Sigmoid colon (tissue), 7 donors: ENCODE measurements around the gene CCDC137. TPM values are rescaled to one million over a fixed set of nuclear protein-coding genes. Genes with fewer than 3 reads are reported as not detected.

Experiments used
- DNase-seq: peaks from one replicate; pipeline ENCODE4 v3.0.0-alpha.2; 2019
- H3K27ac ChIP-seq, 4 donors: fragments of 200-600 bp; sonication (generic); one replicate each; pipeline ENCODE4 v1.5.1; 2016 to 2019; ENCODE audit warnings: mild to moderate bottlenecking in 1 of 4
- H3K27me3 ChIP-seq, 3 donors: fragments of 200-600 bp; sonication (generic); one replicate each; pipeline ENCODE4 v1.5.1; 2019; ENCODE audit warnings: mild to moderate bottlenecking in 1 of 3
- H3K36me3 ChIP-seq, 4 donors: fragments of 200-600 bp; sonication (generic); one replicate each; pipeline ENCODE4 v1.5.1; 2016 to 2019
- H3K4me1 ChIP-seq, 4 donors: fragments of 200-600 bp; sonication (generic); one replicate each; pipeline ENCODE4 v1.5.1; 2017 to 2019
- H3K4me3 ChIP-seq, 4 donors: fragments of 200-600 bp; sonication (generic); one replicate each; pipeline ENCODE4 v1.5.1; 2017 to 2019; ENCODE audit warnings: mild to moderate bottlenecking in 2 of 4, moderate library complexity in 1 of 4
- H3K9me3 ChIP-seq, 4 donors: fragments of 200-600 bp in 3 of 4; sonication (generic) in 3 of 4; one replicate each; pipeline versions ENCODE4 v1.5.1 to v1.6.1; 2013 to 2019
- EP300 ChIP-seq, 4 donors: sonication (generic); formaldehyde crosslinking; IDR thresholded peaks; one replicate each; pipeline ENCODE4 v1.6.1; 2017; ENCODE audit warnings: antibody characterized with exemption in 4 of 4
- POLR2A ChIP-seq, 2 donors: fragments of 450-650 bp; IDR thresholded peaks; one replicate each; pipeline ENCODE4 v1.6.1; 2016; ENCODE audit warnings: antibody characterized with exemption in 2 of 2, mild to moderate bottlenecking in 2 of 2, moderate library complexity in 2 of 2
- POLR2AphosphoS5 ChIP-seq, 4 donors: sonication (generic); formaldehyde crosslinking; IDR thresholded peaks; one replicate each; pipeline ENCODE4 v1.6.1; 2017; ENCODE audit warnings: antibody characterized with exemption in 4 of 4
- WGBS, 2 donors: extraction: QIAGEN DNeasy Blood & Tissue Kit; methylation state at CpG; one replicate each; pipeline ENCODE4 v1.1.7; 2013; 5-methylcytosine and 5-hydroxymethylcytosine counted together
- intact Hi-C: fragments of 100-400 bp; cut with DNase I; formaldehyde crosslinking; loops from one replicate; pipeline ENCODE4 v1.15.1; 2023
- polyA plus RNA-seq, 3 donors: library from polyadenylated mRNA; stranded (reverse); fragments of 200-250 nt; gene quantifications; one replicate each; pipeline ENCODE4 v1.2.3, GENCODE V29; 2013
- total RNA-seq, 4 donors: library from RNA; depleted of rRNA; stranded (reverse); fragments of >200 nt; gene quantifications; one replicate each; pipeline ENCODE4 v1.1.0, GENCODE V29; 2016
- TF ChIP-seq, protein P1 (sequence below), 4 experiments: fragments of 450-650 bp in 3 of 4; fragments of 200-600 bp in 1 of 4; IDR thresholded peaks; one replicate each; pipeline ENCODE4 v1.5.1; 2016 to 2019; ENCODE audit warnings: antibody characterized with exemption in 4 of 4, mild to moderate bottlenecking in 3 of 4, moderate library complexity in 2 of 4
- donor health status: healthy with polysubstance abuse.
- donor health status: Bipolar disorder and iron deficiency.
- donor health status: healthy.

The CCDC137 gene
- total and polyA plus RNA-seq, 7 donors: 5.5 to 31.1 (median 9.5) TPM

DNA sequence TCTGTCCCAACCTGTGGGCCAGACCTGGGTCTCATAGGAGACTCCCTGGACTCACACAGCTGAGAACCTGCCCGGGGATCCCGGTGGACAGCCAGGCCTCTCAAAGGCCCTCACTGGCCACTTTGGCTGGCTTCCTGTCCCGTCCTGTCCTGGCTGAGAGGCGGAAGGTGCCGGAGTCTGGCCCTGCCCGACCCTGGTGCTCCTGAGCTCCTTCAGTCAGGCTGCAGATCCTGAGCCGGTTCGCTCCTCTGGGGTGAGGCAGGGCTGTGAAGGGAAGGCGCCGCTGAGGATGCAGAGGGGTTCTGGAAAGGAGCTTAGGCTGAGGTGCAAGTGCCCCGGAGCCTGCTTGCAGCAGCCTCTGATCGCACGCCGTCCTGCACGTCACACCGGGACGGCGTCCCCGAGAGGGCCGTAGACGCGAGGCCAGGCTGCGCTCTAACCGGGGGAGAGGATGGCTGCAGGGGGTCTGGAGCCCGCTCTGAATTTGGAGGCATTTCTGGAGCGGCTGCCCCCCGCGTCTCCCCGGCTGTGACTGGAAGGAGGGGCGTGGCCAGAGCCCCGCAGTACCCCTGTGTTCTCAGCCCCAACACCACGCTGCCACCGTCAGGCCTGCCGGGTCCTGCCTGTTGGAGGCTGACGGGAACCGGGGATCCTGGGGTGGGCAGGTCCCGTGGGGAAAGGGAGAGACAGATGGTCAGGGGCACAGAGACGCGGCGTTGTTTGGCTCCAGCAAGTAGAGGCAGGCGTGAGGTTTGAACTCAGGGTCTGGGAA lies 21.4 kb downstream of the CCDC137 start:
- peaks cover 0 to 20% (median 19%) of the 10 kb centered on the region in 4 donors for H3K4me1 ChIP-seq
- no peak overlapping the region for H3K27ac ChIP-seq
- H3K4me3 ChIP-seq: no peak overlapping the region
- peaks cover 27 to 70% (median 67%) of the 10 kb centered on the region in 4 donors for H3K36me3 ChIP-seq
- WGBS, 2 donors: 95 to 96% methylated on average over 41 of the region's 41 CpGs
- intact Hi-C loops: no loop called here
- TF ChIP-seq POLR2AphosphoS5 (IDR thresholded peaks at IDR 0.05) (no peak), EP300 (IDR thresholded peaks at IDR 0.05) (no peak), POLR2A (IDR thresholded peaks at IDR 0.05) (no peak)
- TF ChIP-seq, protein P1, sequence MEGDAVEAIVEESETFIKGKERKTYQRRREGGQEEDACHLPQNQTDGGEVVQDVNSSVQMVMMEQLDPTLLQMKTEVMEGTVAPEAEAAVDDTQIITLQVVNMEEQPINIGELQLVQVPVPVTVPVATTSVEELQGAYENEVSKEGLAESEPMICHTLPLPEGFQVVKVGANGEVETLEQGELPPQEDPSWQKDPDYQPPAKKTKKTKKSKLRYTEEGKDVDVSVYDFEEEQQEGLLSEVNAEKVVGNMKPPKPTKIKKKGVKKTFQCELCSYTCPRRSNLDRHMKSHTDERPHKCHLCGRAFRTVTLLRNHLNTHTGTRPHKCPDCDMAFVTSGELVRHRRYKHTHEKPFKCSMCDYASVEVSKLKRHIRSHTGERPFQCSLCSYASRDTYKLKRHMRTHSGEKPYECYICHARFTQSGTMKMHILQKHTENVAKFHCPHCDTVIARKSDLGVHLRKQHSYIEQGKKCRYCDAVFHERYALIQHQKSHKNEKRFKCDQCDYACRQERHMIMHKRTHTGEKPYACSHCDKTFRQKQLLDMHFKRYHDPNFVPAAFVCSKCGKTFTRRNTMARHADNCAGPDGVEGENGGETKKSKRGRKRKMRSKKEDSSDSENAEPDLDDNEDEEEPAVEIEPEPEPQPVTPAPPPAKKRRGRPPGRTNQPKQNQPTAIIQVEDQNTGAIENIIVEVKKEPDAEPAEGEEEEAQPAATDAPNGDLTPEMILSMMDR (IDR thresholded peaks at IDR 0.05): no peak
- H3K27me3 ChIP-seq: no peaks in the 10 kb centered on the region
- H3K9me3 ChIP-seq: no peaks in the 10 kb centered on the region
- no peak for DNase-seq

DNA sequence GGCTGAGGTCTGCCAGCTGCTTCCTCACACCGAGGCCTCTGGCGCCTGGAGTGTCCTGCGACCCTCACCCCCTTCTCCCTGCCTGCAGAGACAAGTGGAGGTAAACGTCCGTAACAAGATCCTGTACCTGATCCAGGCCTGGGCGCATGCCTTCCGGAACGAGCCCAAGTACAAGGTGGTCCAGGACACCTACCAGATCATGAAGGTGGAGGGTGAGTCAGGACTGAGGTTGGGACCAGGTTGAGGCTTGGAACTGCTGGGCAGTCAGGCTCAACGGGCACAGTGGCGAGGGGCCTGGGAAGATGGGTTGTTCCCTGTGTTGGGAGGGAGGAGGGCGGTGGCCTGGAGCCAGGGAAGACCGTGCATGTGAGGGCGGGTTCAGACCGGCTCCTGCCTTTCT lies 22.1 kb downstream of the CCDC137 start:
- TF ChIP-seq POLR2A (IDR thresholded peaks at IDR 0.05): no peak
- no peak for TF ChIP-seq EP300 (IDR thresholded peaks at IDR 0.05)
- TF ChIP-seq, protein P1 (IDR thresholded peaks at IDR 0.05): no peak
- TF ChIP-seq POLR2AphosphoS5 (IDR thresholded peaks at IDR 0.05): no peak
- Histone ChIP-seq H3K36me3 (peaks cover 27 to 76% (median 73%) of the 10 kb centered on the region in 4 donors), H3K27me3 (no peaks in the 10 kb centered on the region), H3K4me1 (peaks cover 0 to 18% (median 16%) of the 10 kb centered on the region in 4 donors), H3K9me3 (no peaks in the 10 kb centered on the region), H3K27ac (no peak overlapping the region), H3K4me3 (no peak overlapping the region)
- intact Hi-C loops: no loop called here
- DNase-seq: no peak
- 92 to 95% methylated on average over 14 of the region's 14 CpGs for WGBS, 2 donors

DNA sequence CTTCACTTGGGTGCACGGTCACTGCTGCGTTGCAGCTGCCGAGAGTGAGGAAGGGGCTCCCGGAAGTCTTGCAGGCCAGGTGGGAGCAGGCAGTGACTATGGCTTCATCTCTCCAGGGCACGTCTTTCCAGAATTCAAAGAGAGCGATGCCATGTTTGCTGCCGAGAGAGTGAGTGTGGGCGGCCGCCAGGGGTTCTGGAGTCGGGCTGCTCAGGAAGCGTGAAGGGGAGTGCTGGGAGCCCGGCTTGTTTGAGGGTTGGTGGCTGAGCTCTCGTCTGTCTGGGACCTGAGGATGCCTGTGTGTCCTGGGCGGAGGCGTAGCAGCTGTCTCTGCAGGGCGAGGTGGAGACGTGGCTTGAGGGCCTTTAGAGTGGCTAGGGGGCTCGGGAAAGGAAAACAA lies 23.5 kb downstream of the CCDC137 start:
- no peaks in the 10 kb centered on the region for H3K9me3 ChIP-seq
- intact Hi-C loops: no loop called here
- H3K4me3 ChIP-seq: no peak overlapping the region
- WGBS, 2 donors: 93 to 94% methylated on average over 18 of the region's 18 CpGs
- no peaks in the 10 kb centered on the region for H3K27me3 ChIP-seq
- DNase-seq: no peak
- TF ChIP-seq POLR2A (IDR thresholded peaks at IDR 0.05): no peak
- no peak for TF ChIP-seq POLR2AphosphoS5 (IDR thresholded peaks at IDR 0.05)
- TF ChIP-seq EP300 (IDR thresholded peaks at IDR 0.05): no peak
- TF ChIP-seq, protein P1 (IDR thresholded peaks at IDR 0.05): no peak
- H3K36me3 ChIP-seq: peaks cover 37 to 91% (median 84%) of the 10 kb centered on the region in 4 donors
- peaks cover 0 to 11% (median 8%) of the 10 kb centered on the region in 4 donors for H3K4me1 ChIP-seq
- no peak overlapping the region for H3K27ac ChIP-seq

DNA sequence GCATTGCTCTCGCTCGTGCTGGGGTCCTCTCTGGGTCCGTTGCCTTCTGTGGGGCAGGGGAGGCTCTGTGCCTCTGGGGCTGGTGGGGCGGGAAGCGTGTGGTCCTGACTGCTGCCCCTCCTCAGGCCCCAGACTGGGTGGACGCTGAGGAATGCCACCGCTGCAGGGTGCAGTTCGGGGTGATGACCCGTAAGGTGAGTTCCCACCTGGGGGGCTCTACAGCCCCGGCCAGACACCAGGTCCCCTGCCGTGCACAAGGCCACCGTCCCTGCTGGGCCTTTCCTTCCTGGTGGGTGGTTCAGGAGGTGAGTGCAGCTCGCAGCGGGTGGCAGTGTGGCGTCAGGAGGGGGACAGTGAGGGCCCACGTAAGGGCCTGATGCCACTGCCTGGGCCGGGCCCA lies 24.0 kb downstream of the CCDC137 start:
- TF ChIP-seq POLR2AphosphoS5 (IDR thresholded peaks at IDR 0.05) (no peak), POLR2A (IDR thresholded peaks at IDR 0.05) (no peak), EP300 (IDR thresholded peaks at IDR 0.05) (no peak)
- TF ChIP-seq, protein P1 (IDR thresholded peaks at IDR 0.05): no peak
- Histone ChIP-seq H3K36me3 (peaks cover 41 to 96% (median 89%) of the 10 kb centered on the region in 4 donors), H3K4me3 (no peak overlapping the region), H3K4me1 (peaks cover 0 to 6% (median 3%) of the 10 kb centered on the region in 4 donors), H3K27me3 (no peaks in the 10 kb centered on the region), H3K9me3 (no peaks in the 10 kb centered on the region), H3K27ac (no peak overlapping the region)
- intact Hi-C loops: no loop called here
- no peak for DNase-seq
- WGBS, 2 donors: 92 to 93% methylated on average over 17 of the region's 17 CpGs
